ENCODE data around the gene DIAPH2. TPM values are rescaled to one million over a fixed set of nuclear protein-coding genes. Genes with fewer than 3 reads are reported as not detected.

DIAPH2 gene
- total RNA-seq, 1 donor from 2014 or later, result 32.9 TPM

- no peak overlapping the region for H3K27ac ChIP-seq
- TF ChIP-seq, protein P1, sequence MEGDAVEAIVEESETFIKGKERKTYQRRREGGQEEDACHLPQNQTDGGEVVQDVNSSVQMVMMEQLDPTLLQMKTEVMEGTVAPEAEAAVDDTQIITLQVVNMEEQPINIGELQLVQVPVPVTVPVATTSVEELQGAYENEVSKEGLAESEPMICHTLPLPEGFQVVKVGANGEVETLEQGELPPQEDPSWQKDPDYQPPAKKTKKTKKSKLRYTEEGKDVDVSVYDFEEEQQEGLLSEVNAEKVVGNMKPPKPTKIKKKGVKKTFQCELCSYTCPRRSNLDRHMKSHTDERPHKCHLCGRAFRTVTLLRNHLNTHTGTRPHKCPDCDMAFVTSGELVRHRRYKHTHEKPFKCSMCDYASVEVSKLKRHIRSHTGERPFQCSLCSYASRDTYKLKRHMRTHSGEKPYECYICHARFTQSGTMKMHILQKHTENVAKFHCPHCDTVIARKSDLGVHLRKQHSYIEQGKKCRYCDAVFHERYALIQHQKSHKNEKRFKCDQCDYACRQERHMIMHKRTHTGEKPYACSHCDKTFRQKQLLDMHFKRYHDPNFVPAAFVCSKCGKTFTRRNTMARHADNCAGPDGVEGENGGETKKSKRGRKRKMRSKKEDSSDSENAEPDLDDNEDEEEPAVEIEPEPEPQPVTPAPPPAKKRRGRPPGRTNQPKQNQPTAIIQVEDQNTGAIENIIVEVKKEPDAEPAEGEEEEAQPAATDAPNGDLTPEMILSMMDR (IDR thresholded peaks at IDR 0.05), result no peak
- no peaks in the 10 kb centered on the region for H3K36me3 ChIP-seq
- ATAC-seq (no peak), DNase-seq (no peak)
- intact Hi-C loops (cut with DNase I), result no loop called here
- H3K4me1 ChIP-seq, result no peaks in the 10 kb centered on the region
- H3K27me3 ChIP-seq, result no peaks in the 10 kb centered on the region
- no peaks in the 10 kb centered on the region for H3K9me3 ChIP-seq
- H3K4me3 ChIP-seq, result no peak overlapping the region
These were observed 644.3 kb downstream of the DIAPH2 start for GRCh38 chrX:97328853-97329390.

- Histone ChIP-seq H3K27me3 (no peaks in the 10 kb centered on the region), H3K4me1 (no peaks in the 10 kb centered on the region), H3K27ac (no peak overlapping the region), H3K4me3 (no peak overlapping the region), H3K9me3 (no peaks in the 10 kb centered on the region), H3K36me3 (no peaks in the 10 kb centered on the region)
- TF ChIP-seq, protein P1 (IDR thresholded peaks at IDR 0.05), result no peak
- intact Hi-C loops (cut with DNase I), result no loop called here
- no peak for ATAC-seq
- DNase-seq, result no peak
These were observed 645.5 kb downstream of the DIAPH2 start for GRCh38 chrX:97330151-97330550.

GRCh38 chrX:97332963-97333362 lies 648.3 kb downstream of the DIAPH2 start:
- no peak for ATAC-seq
- H3K4me3 ChIP-seq, result no peak overlapping the region
- DNase-seq, result no peak
- H3K4me1 ChIP-seq, result no peaks in the 10 kb centered on the region
- intact Hi-C loops (cut with DNase I), result no loop called here
- no peaks in the 10 kb centered on the region for H3K9me3 ChIP-seq
- TF ChIP-seq, protein P1 (IDR thresholded peaks at IDR 0.05), result no peak
- no peak overlapping the region for H3K27ac ChIP-seq
- H3K36me3 ChIP-seq, result no peaks in the 10 kb centered on the region
- H3K27me3 ChIP-seq, result no peaks in the 10 kb centered on the region

DNA sequence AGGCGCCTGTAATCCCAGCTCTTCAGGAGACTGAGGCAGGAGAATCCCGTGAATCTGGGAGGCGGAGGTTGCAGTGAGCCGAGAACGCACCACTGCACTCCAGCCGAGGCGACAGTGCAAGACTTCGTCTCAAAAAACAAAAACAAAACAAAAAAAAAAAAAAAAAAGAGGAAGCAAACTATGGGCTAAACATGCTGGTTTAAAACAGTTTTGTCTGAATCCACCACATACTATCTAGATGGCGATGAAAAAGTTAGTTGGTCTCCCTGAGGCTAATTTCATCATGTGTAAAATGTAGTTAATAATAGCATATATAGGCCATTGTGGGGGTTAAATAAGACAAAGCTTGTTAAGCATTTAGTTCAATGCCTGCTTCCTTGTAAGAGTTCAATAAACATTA lies 650.2 kb downstream of the DIAPH2 start:
- TF ChIP-seq, protein P1 (IDR thresholded peaks at IDR 0.05), result no peak
- no peak for ATAC-seq

DNA sequence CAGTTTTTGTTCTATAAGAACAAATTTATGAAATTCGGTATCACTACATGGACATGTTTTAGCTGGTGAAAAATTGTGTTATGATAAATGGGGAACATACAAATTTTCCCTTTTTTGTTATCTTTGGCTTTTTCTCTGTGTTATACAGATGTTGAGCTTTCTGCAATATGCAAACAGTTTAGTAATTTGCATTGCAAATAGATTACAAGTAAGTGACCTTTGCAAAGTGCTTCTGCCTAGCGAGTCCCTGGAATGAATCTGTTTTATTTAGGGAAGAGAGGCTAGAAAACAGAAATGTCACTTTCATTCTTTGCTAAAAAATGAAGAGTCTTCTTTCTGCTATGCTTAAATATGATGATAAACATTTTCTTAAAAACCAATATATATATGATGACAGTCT lies 660.1 kb downstream of the DIAPH2 start:
- Histone ChIP-seq H3K27ac (no peak overlapping the region), H3K4me3 (no peak overlapping the region), H3K27me3 (no peaks in the 10 kb centered on the region), H3K36me3 (no peaks in the 10 kb centered on the region), H3K4me1 (no peaks in the 10 kb centered on the region), H3K9me3 (no peaks in the 10 kb centered on the region)
- intact Hi-C loops (cut with DNase I), result no loop called here
- ATAC-seq (no peak), DNase-seq (no peak)
- TF ChIP-seq, protein P1 (IDR thresholded peaks at IDR 0.05), result no peak

More for the DNA sequence above, 650.2 kb downstream of the DIAPH2 start:
- intact Hi-C loops (cut with DNase I), result no loop called here
- Histone ChIP-seq H3K27me3 (no peaks in the 10 kb centered on the region), H3K36me3 (no peaks in the 10 kb centered on the region), H3K9me3 (no peaks in the 10 kb centered on the region), H3K27ac (no peak overlapping the region), H3K4me1 (no peaks in the 10 kb centered on the region), H3K4me3 (no peak overlapping the region)
- DNase-seq, result no peak

DNA sequence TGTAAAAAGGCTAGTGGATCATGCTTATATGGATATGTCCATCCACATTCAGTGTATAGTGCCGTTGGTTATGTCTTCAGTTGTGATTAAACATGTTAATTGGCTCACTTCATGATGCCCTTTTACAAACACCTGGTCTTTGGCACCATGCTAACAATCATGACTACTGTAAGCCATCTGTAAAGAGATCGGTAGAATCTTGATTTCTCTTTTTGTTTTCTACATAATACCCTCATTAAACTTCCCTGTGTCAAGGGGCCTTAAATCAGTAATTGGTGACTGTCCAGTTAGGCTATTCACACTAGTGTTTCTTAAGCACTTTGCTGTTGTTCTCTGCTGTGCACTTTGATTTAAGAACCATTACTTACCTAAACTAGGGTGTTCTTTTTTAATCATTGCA lies 674.3 kb downstream of the DIAPH2 start:
- TF ChIP-seq, protein P1 (IDR thresholded peaks at IDR 0.05), result no peak
- no peaks in the 10 kb centered on the region for H3K4me1 ChIP-seq
- no peaks in the 10 kb centered on the region for H3K9me3 ChIP-seq
- intact Hi-C loops (cut with DNase I), result no loop called here
- no peaks in the 10 kb centered on the region for H3K36me3 ChIP-seq
- H3K27me3 ChIP-seq, result no peaks in the 10 kb centered on the region
- DNase-seq (no peak), ATAC-seq (no peak)
- no peak overlapping the region for H3K27ac ChIP-seq
- no peak overlapping the region for H3K4me3 ChIP-seq
